DOHH2 (cell line): Measurements from ENCODE around the gene BAHD1.

Experiments used
- H3F3A ChIP-seq: fragments of 200-600 bp; sonication (generic), shearing (Covaris generic); 2 replicates; pipeline ENCODE4 v1.6.0; 2016; ENCODE audit warnings: antibody characterized with exemption, mild to moderate bottlenecking; ENCODE audit not compliant: control insufficient read depth, insufficient read depth
- H3K27ac ChIP-seq: fragments of 200-600 bp; sonication (generic); 2 replicates; pipeline ENCODE4 v1.5.1; 2014; ENCODE audit warnings: low read depth, mild to moderate bottlenecking, low read length, moderate library complexity
- H3K27me3 ChIP-seq: fragments of 200-600 bp; sonication (generic); 2 replicates; pipeline ENCODE4 v1.6.1; 2014; ENCODE audit warnings: mild to moderate bottlenecking, low read length, mixed read lengths; ENCODE audit not compliant: control insufficient read depth
- H3K36me3 ChIP-seq: fragments of 200-600 bp; sonication (generic); 2 replicates; pipeline ENCODE4 v1.6.1; 2014; ENCODE audit warnings: mild to moderate bottlenecking, low read length, moderate library complexity, mixed read lengths; ENCODE audit not compliant: control insufficient read depth
- H3K4me1 ChIP-seq: fragments of 200-600 bp; sonication (generic); 2 replicates; pipeline ENCODE4 v1.6.1; 2014; ENCODE audit warnings: mild to moderate bottlenecking, low read length, mixed read lengths; ENCODE audit not compliant: control insufficient read depth
- H3K4me2 ChIP-seq: fragments of 200-600 bp; sonication (generic); 2 replicates; pipeline ENCODE4 v1.6.0; 2014; ENCODE audit warnings: mild to moderate bottlenecking, low read length, moderate library complexity
- H3K4me3 ChIP-seq: fragments of 200-600 bp; sonication (generic); 2 replicates; pipeline ENCODE4 v1.5.1; 2014; ENCODE audit warnings: mild to moderate bottlenecking, low read length, mixed read lengths
- H3K79me2 ChIP-seq: fragments of 200-600 bp; sonication (generic); 2 replicates; pipeline ENCODE4 v1.6.1; 2014; ENCODE audit warnings: mild to moderate bottlenecking, low read length, mixed read lengths; ENCODE audit not compliant: control insufficient read depth
- H3K9me2 ChIP-seq: fragments of 200-600 bp; sonication (generic); replicated peaks from 2 replicates; pipeline ENCODE4 v1.6.1; 2014; ENCODE audit warnings: mild to moderate bottlenecking, low read length, mixed read lengths; ENCODE audit not compliant: control insufficient read depth
- H3K9me3 ChIP-seq: fragments of 200-600 bp; sonication (generic); 2 replicates; pipeline ENCODE4 v1.6.1; 2014; ENCODE audit warnings: antibody characterized with exemption, low read length, mixed read lengths; ENCODE audit not compliant: control insufficient read depth, insufficient read depth
- H4K20me1 ChIP-seq: fragments of 200-600 bp; sonication (generic); 2 replicates; pipeline ENCODE4 v1.6.0; 2014; ENCODE audit warnings: low read depth, mild to moderate bottlenecking, antibody characterized with exemption, low read length, moderate library complexity; ENCODE audit not compliant: control insufficient read depth, insufficient read depth
- EZH2phosphoT487 ChIP-seq: fragments of 200-600 bp; sonication (generic); IDR thresholded peaks from 2 replicates; pipeline ENCODE4 v1.6.1; 2017; ENCODE audit warnings: borderline replicate concordance, mild to moderate bottlenecking, antibody characterized with exemption, low read length, moderate library complexity, mixed read lengths
- TF ChIP-seq, protein P1 (sequence below): fragments of 200-600 bp; sonication (generic); IDR thresholded peaks from one replicate; pipeline ENCODE4 v1.5.1; 2014; ENCODE audit warnings: antibody characterized with exemption, mild to moderate bottlenecking, low read depth, low read length; ENCODE audit not compliant: poor library complexity, severe bottlenecking

Gene BAHD1

DNA sequence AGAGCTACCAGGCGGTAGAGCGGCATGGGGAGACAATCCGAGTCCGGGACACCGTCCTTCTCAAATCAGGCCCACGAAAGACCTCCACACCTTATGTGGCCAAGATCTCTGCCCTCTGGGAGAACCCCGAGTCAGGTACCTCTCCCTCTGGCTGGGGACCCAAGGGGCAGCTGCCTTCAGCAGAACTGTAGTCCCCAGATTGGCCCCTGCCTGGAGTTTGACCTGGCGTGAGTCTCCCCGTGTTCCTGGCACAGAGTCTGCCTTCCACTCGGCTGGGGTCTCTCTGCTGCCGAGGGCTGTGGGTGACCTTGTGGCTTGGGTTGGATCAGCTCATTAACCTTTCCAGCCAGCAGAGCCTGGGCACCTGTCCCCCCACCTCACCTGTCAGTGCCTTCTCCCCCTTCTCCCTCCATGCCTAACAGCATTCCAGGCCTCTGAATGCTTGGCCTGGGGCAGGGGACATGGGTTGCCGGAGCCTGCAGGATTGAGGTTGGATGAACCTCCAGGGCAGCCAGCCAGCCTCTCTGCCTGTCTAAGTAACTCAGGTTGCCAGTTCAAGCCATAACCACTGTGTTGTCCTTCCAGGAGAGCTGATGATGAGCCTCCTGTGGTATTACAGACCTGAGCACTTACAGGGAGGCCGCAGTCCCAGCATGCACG, 23.3 kb downstream of the BAHD1 start:
- TF ChIP-seq, protein P1, sequence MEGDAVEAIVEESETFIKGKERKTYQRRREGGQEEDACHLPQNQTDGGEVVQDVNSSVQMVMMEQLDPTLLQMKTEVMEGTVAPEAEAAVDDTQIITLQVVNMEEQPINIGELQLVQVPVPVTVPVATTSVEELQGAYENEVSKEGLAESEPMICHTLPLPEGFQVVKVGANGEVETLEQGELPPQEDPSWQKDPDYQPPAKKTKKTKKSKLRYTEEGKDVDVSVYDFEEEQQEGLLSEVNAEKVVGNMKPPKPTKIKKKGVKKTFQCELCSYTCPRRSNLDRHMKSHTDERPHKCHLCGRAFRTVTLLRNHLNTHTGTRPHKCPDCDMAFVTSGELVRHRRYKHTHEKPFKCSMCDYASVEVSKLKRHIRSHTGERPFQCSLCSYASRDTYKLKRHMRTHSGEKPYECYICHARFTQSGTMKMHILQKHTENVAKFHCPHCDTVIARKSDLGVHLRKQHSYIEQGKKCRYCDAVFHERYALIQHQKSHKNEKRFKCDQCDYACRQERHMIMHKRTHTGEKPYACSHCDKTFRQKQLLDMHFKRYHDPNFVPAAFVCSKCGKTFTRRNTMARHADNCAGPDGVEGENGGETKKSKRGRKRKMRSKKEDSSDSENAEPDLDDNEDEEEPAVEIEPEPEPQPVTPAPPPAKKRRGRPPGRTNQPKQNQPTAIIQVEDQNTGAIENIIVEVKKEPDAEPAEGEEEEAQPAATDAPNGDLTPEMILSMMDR: no peak
- no peak for TF ChIP-seq EZH2phosphoT487
- no peaks in the 10 kb centered on the region for H3K79me2 ChIP-seq
- H3K9me2 ChIP-seq: no peaks in the 10 kb centered on the region
- no peaks in the 10 kb centered on the region for H4K20me1 ChIP-seq
- no peak overlapping the region for H3K27ac ChIP-seq
- H3F3A ChIP-seq: peaks cover under 1% of the 10 kb centered on the region
- H3K36me3 ChIP-seq: peaks cover 17% of the 10 kb centered on the region
- H3K4me2 ChIP-seq: no peak overlapping the region
- no peaks in the 10 kb centered on the region for H3K27me3 ChIP-seq
- H3K4me3 ChIP-seq: no peak overlapping the region
- no peaks in the 10 kb centered on the region for H3K9me3 ChIP-seq
- no peaks in the 10 kb centered on the region for H3K4me1 ChIP-seq

GRCh38 chr15:40464595-40465185, 23.9 kb downstream of the BAHD1 start:
- no peak for TF ChIP-seq EZH2phosphoT487
- TF ChIP-seq, protein P1: no peak
- peaks cover 17% of the 10 kb centered on the region for H3K36me3 ChIP-seq
- no peaks in the 10 kb centered on the region for H4K20me1 ChIP-seq
- no peak overlapping the region for H3K27ac ChIP-seq
- H3K9me3 ChIP-seq: no peaks in the 10 kb centered on the region
- peaks cover 8% of the 10 kb centered on the region for H3F3A ChIP-seq
- H3K4me2 ChIP-seq: no peak overlapping the region
- no peaks in the 10 kb centered on the region for H3K79me2 ChIP-seq
- H3K27me3 ChIP-seq: no peaks in the 10 kb centered on the region
- H3K4me3 ChIP-seq: no peak overlapping the region
- H3K9me2 ChIP-seq: no peaks in the 10 kb centered on the region
- H3K4me1 ChIP-seq: no peaks in the 10 kb centered on the region

DNA sequence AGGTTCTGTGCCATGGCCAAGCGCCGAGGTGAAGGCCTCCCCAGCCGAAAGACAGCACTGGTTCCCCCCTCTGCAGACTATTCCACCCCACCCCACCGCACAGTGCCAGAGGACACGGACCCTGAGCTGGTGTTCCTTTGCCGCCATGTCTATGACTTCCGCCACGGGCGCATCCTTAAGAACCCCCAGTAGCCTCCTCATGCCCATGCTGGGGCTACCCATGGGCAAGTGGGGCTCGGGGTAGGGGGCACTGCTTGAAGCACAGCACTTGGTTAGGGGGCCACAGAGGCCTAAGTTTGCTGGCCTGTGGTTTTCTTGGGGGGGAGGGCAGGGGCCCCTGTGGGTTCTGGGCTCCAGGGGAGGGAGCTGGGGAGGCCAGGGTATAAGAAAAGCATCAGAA, 25.2 kb downstream of the BAHD1 start:
- H3K4me2 ChIP-seq: no peak overlapping the region
- H4K20me1 ChIP-seq: no peaks in the 10 kb centered on the region
- no peak overlapping the region for H3K27ac ChIP-seq
- no peak overlapping the region for H3K4me3 ChIP-seq
- H3K36me3 ChIP-seq: peaks cover 17% of the 10 kb centered on the region
- no peaks in the 10 kb centered on the region for H3K79me2 ChIP-seq
- no peaks in the 10 kb centered on the region for H3K9me3 ChIP-seq
- H3K4me1 ChIP-seq: peaks cover 5% of the 10 kb centered on the region
- no peaks in the 10 kb centered on the region for H3K9me2 ChIP-seq
- H3K27me3 ChIP-seq: no peaks in the 10 kb centered on the region
- no peak for TF ChIP-seq EZH2phosphoT487
- TF ChIP-seq, protein P1: no peak
- H3F3A ChIP-seq: peaks cover 14% of the 10 kb centered on the region
